ENCODE results near the gene LSM2. TPM values are rescaled to one million over a fixed set of nuclear protein-coding genes. Genes with fewer than 3 reads are reported as not detected.

The LSM2 gene
- polyA plus RNA-seq, 1 donor from 2014 or later, result 68.5 TPM

DNA sequence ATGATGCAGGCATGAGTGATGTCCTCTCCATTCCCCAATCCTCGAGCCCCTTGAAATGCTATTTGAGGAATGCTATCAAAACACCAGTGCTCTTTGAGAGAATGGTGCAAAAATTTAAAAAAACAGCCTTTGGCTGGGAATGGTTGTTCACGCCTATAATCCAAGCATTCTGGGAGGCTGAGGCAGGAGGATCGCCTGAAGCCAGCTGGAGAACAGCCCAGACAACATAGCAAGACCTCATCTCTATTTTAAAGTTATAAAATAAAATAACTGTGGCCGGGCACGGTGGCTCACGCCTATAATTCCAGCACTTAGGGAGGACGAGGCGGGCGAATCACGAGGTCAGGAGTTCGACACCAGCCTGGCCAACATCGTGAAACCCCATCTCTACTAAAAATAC is 7.0 kb downstream of the LSM2 start:
- Histone ChIP-seq H3K27ac (ENCODE audit: low read length) (no peak overlapping the region), H3K27me3 (ENCODE audit: insufficient read depth, low read depth, low read length) (no peaks in the 10 kb centered on the region), H4K20me1 (ENCODE audit: insufficient read depth) (no peaks in the 10 kb centered on the region), H3K36me3 (ENCODE audit: insufficient read depth, low read length) (no peaks in the 10 kb centered on the region), H3K9me2 (ENCODE audit: insufficient read depth, low read length) (no peaks in the 10 kb centered on the region), H3K79me2 (replicated peaks; ENCODE audit: insufficient read depth, low read length) (peaks cover 5% of the 10 kb centered on the region), H3K9ac (ENCODE audit: low read length) (no peak overlapping the region), H2AFZ (ENCODE audit: low read depth, low read length) (no peak overlapping the region), H3K9me3 (ENCODE audit: low read length) (no peaks in the 10 kb centered on the region), H3F3A (ENCODE audit: insufficient read depth, low read length, poor library complexity, severe bottlenecking) (no peaks in the 10 kb centered on the region), H3K4me2 (ENCODE audit: low read length) (no peak overlapping the region), H3K4me3 (ENCODE audit: low read length) (no peak overlapping the region)
- TF ChIP-seq, protein P1, sequence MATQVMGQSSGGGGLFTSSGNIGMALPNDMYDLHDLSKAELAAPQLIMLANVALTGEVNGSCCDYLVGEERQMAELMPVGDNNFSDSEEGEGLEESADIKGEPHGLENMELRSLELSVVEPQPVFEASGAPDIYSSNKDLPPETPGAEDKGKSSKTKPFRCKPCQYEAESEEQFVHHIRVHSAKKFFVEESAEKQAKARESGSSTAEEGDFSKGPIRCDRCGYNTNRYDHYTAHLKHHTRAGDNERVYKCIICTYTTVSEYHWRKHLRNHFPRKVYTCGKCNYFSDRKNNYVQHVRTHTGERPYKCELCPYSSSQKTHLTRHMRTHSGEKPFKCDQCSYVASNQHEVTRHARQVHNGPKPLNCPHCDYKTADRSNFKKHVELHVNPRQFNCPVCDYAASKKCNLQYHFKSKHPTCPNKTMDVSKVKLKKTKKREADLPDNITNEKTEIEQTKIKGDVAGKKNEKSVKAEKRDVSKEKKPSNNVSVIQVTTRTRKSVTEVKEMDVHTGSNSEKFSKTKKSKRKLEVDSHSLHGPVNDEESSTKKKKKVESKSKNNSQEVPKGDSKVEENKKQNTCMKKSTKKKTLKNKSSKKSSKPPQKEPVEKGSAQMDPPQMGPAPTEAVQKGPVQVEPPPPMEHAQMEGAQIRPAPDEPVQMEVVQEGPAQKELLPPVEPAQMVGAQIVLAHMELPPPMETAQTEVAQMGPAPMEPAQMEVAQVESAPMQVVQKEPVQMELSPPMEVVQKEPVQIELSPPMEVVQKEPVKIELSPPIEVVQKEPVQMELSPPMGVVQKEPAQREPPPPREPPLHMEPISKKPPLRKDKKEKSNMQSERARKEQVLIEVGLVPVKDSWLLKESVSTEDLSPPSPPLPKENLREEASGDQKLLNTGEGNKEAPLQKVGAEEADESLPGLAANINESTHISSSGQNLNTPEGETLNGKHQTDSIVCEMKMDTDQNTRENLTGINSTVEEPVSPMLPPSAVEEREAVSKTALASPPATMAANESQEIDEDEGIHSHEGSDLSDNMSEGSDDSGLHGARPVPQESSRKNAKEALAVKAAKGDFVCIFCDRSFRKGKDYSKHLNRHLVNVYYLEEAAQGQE (IDR thresholded peaks at IDR 0.05; ENCODE audit: borderline replicate concordance), result no peak
- no peak for TF ChIP-seq EP300 (conservative IDR thresholded peaks at IDR 0.05; ENCODE audit: poor library complexity, severe bottlenecking)
- no peak for TF ChIP-seq SMC3 (conservative IDR thresholded peaks at IDR 0.05; ENCODE audit: poor library complexity)
- TF ChIP-seq RAD21 (conservative IDR thresholded peaks at IDR 0.05), result no peak
- no peak for TF ChIP-seq TAF1 (IDR thresholded peaks at IDR 0.05; ENCODE audit: low read depth)
- TF ChIP-seq EZH2 (IDR thresholded peaks at IDR 0.05; ENCODE audit: borderline replicate concordance, insufficient read depth, low read length, poor library complexity, severe bottlenecking), result no peak
- no peak for TF ChIP-seq POLR2AphosphoS5 (IDR thresholded peaks at IDR 0.05)
- no peak for TF ChIP-seq MXI1 (conservative IDR thresholded peaks at IDR 0.05; ENCODE audit: poor library complexity, severe bottlenecking)
- TF ChIP-seq, protein P2, sequence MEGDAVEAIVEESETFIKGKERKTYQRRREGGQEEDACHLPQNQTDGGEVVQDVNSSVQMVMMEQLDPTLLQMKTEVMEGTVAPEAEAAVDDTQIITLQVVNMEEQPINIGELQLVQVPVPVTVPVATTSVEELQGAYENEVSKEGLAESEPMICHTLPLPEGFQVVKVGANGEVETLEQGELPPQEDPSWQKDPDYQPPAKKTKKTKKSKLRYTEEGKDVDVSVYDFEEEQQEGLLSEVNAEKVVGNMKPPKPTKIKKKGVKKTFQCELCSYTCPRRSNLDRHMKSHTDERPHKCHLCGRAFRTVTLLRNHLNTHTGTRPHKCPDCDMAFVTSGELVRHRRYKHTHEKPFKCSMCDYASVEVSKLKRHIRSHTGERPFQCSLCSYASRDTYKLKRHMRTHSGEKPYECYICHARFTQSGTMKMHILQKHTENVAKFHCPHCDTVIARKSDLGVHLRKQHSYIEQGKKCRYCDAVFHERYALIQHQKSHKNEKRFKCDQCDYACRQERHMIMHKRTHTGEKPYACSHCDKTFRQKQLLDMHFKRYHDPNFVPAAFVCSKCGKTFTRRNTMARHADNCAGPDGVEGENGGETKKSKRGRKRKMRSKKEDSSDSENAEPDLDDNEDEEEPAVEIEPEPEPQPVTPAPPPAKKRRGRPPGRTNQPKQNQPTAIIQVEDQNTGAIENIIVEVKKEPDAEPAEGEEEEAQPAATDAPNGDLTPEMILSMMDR (IDR thresholded peaks at IDR 0.05; ENCODE audit: poor library complexity, severe bottlenecking), result no peak

DNA sequence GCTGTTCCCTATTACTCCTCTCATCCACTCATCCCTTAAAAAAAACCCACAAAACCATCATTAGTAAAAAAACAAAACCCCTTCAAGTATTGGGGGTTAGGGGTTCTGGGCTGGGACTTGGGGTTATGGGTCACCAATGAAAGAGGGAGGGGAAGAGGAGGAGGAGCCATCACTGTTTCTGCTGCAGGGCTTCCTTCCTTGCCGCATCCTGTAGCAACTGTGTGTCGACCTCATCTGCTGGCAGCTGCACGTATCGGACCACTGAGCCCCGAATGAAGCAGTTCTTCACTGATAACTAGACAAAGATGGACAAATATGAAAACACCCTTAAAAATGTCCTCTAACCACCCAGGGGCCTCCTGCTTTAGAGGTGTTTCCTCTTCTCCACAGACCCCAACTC is 9.2 kb downstream of the LSM2 start:
- no peak overlapping the region for H3K9ac ChIP-seq (ENCODE audit: low read length)
- no peak overlapping the region for H3K4me3 ChIP-seq (ENCODE audit: low read length)
- no peak overlapping the region for H3K27ac ChIP-seq (ENCODE audit: low read length)
- H3K9me3 ChIP-seq (ENCODE audit: low read length), result no peaks in the 10 kb centered on the region
- no peaks in the 10 kb centered on the region for H3K36me3 ChIP-seq (ENCODE audit: insufficient read depth, low read length)
- H3K9me2 ChIP-seq (ENCODE audit: insufficient read depth, low read length), result no peaks in the 10 kb centered on the region
- H2AFZ ChIP-seq (ENCODE audit: low read depth, low read length), result no peak overlapping the region
- H4K20me1 ChIP-seq (ENCODE audit: insufficient read depth), result no peaks in the 10 kb centered on the region
- H3K79me2 ChIP-seq (replicated peaks; ENCODE audit: insufficient read depth, low read length), result peaks cover 18% of the 10 kb centered on the region
- TF ChIP-seq SMC3 (conservative IDR thresholded peaks at IDR 0.05; ENCODE audit: poor library complexity) (no peak), EZH2 (IDR thresholded peaks at IDR 0.05; ENCODE audit: borderline replicate concordance, insufficient read depth, low read length, poor library complexity, severe bottlenecking) (no peak), EP300 (conservative IDR thresholded peaks at IDR 0.05; ENCODE audit: poor library complexity, severe bottlenecking) (no peak), POLR2AphosphoS5 (IDR thresholded peaks at IDR 0.05) (no peak)
- no peak overlapping the region for H3K4me2 ChIP-seq (ENCODE audit: low read length)
- no peaks in the 10 kb centered on the region for H3F3A ChIP-seq (ENCODE audit: insufficient read depth, low read length, poor library complexity, severe bottlenecking)
- no peaks in the 10 kb centered on the region for H3K27me3 ChIP-seq (ENCODE audit: insufficient read depth, low read depth, low read length)
